Tibial nerve (tissue), 4 donors: ENCODE data around the gene HS2ST1.

Source experiments
- CTCF ChIP-seq, 5 experiments: fragments of 200-600 bp in 3 of 5; fragments of 450-650 bp in 2 of 5; sonication (generic) in 3 of 5; IDR thresholded peaks; one replicate each; pipeline ENCODE4 v1.5.1; 2016 to 2019; ENCODE audit warnings: antibody characterized with exemption in 5 of 5, mild to moderate bottlenecking in 3 of 5, moderate library complexity in 2 of 5
- EP300 ChIP-seq, 2 donors: sonication (generic); formaldehyde crosslinking; IDR thresholded peaks; one replicate each; pipeline ENCODE4 v1.6.1; 2017; ENCODE audit warnings: antibody characterized with exemption in 2 of 2, mild to moderate bottlenecking in 1 of 2

GRCh38 chr1:86994061-86994460 is 79.6 kb downstream of the HS2ST1 start:
- TF ChIP-seq CTCF (IDR thresholded peaks at IDR 0.05) (no peak), EP300 (IDR thresholded peaks at IDR 0.05) (no peak)
